ENCODE data around the gene NAT16.

The NAT16 gene

GRCh38 chr7:101189109-101189508 lies 9.0 kb upstream of the NAT16 start:
- no peak overlapping the region for H3K4me2 ChIP-seq (ENCODE audit: low read length)
- H3K9me2 ChIP-seq (replicated peaks; ENCODE audit: control insufficient read depth, low read length) = no peaks in the 10 kb centered on the region
- H4K20me1 ChIP-seq (ENCODE audit: control insufficient read depth, insufficient read depth, low read depth, low read length) = no peaks in the 10 kb centered on the region
- TF ChIP-seq CTCF (IDR thresholded peaks at IDR 0.05; ENCODE audit: low read depth, low read length, poor library complexity, severe bottlenecking) (no peak), EZH2phosphoT487 (IDR thresholded peaks at IDR 0.05; ENCODE audit: borderline replicate concordance, low read length) (no peak)
- H3K4me3 ChIP-seq (ENCODE audit: low read length) = no peak overlapping the region
- H3K9me3 ChIP-seq (ENCODE audit: control insufficient read depth, insufficient read depth, low read length) = no peaks in the 10 kb centered on the region
- H3K36me3 ChIP-seq (ENCODE audit: control insufficient read depth, low read length) = no peaks in the 10 kb centered on the region
- no peaks in the 10 kb centered on the region for H3K79me2 ChIP-seq (ENCODE audit: control insufficient read depth, low read length)
- H3K27ac ChIP-seq (ENCODE audit: low read depth, low read length) = no peak overlapping the region
- peaks cover 9% of the 10 kb centered on the region; the same call in 1 of the 2 replicates for H3K27me3 ChIP-seq (ENCODE audit: control insufficient read depth, low read length)
- H3F3A ChIP-seq (ENCODE audit: control insufficient read depth, insufficient read depth) = no peaks in the 10 kb centered on the region
- peaks cover 3% of the 10 kb centered on the region; the same call in 1 of the 2 replicates for H3K4me1 ChIP-seq (ENCODE audit: control insufficient read depth, low read length)

- Histone ChIP-seq H4K20me1 (ENCODE audit: control insufficient read depth, insufficient read depth, low read depth, low read length) (no peaks in the 10 kb centered on the region), H3K79me2 (ENCODE audit: control insufficient read depth, low read length) (no peaks in the 10 kb centered on the region), H3K4me2 (ENCODE audit: low read length) (no peak overlapping the region), H3K4me3 (ENCODE audit: low read length) (no peak overlapping the region), H3K36me3 (ENCODE audit: control insufficient read depth, low read length) (no peaks in the 10 kb centered on the region), H3K27ac (ENCODE audit: low read depth, low read length) (no peak overlapping the region), H3K27me3 (ENCODE audit: control insufficient read depth, low read length) (peaks cover 9% of the 10 kb centered on the region; the same call in 1 of the 2 replicates), H3F3A (ENCODE audit: control insufficient read depth, insufficient read depth) (no peaks in the 10 kb centered on the region), H3K4me1 (ENCODE audit: control insufficient read depth, low read length) (peaks cover 9% of the 10 kb centered on the region), H3K9me3 (ENCODE audit: control insufficient read depth, insufficient read depth, low read length) (no peaks in the 10 kb centered on the region), H3K9me2 (replicated peaks; ENCODE audit: control insufficient read depth, low read length) (no peaks in the 10 kb centered on the region)
- TF ChIP-seq EZH2phosphoT487 (IDR thresholded peaks at IDR 0.05; ENCODE audit: borderline replicate concordance, low read length) = no peak
- no peak for TF ChIP-seq CTCF (IDR thresholded peaks at IDR 0.05; ENCODE audit: low read depth, low read length, poor library complexity, severe bottlenecking)
These were observed 6.8 kb upstream of the NAT16 start for GRCh38 chr7:101186844-101187428.

GRCh38 chr7:101186194-101186593 lies 6.1 kb upstream of the NAT16 start:
- Histone ChIP-seq H3K4me3 (ENCODE audit: low read length) (no peak overlapping the region), H3K9me3 (ENCODE audit: control insufficient read depth, insufficient read depth, low read length) (no peaks in the 10 kb centered on the region), H3K27me3 (ENCODE audit: control insufficient read depth, low read length) (peaks cover 9% of the 10 kb centered on the region; the same call in 1 of the 2 replicates), H3K79me2 (ENCODE audit: control insufficient read depth, low read length) (no peaks in the 10 kb centered on the region), H3K36me3 (ENCODE audit: control insufficient read depth, low read length) (no peaks in the 10 kb centered on the region), H3F3A (ENCODE audit: control insufficient read depth, insufficient read depth) (no peaks in the 10 kb centered on the region), H3K9me2 (replicated peaks; ENCODE audit: control insufficient read depth, low read length) (no peaks in the 10 kb centered on the region), H3K27ac (ENCODE audit: low read depth, low read length) (no peak overlapping the region), H3K4me1 (ENCODE audit: control insufficient read depth, low read length) (peaks cover 9% of the 10 kb centered on the region), H4K20me1 (ENCODE audit: control insufficient read depth, insufficient read depth, low read depth, low read length) (no peaks in the 10 kb centered on the region), H3K4me2 (ENCODE audit: low read length) (no peak overlapping the region)
- TF ChIP-seq EZH2phosphoT487 (IDR thresholded peaks at IDR 0.05; ENCODE audit: borderline replicate concordance, low read length) (no peak), CTCF (IDR thresholded peaks at IDR 0.05; ENCODE audit: low read depth, low read length, poor library complexity, severe bottlenecking) (no peak)

Measured in DOHH2 (cell line).